T-helper 1 cell treated with Interleukin-12 subunit alpha and Interleukin-12 subunit beta and Interleukin-4 antibody, amounts not matched to agents 30 ng/mL and 1 ng/mL, for 36 hours (primary cell): Measurements from ENCODE around the gene NLRP6. TPM values are rescaled to one million over a fixed set of nuclear protein-coding genes. Genes with fewer than 3 reads are reported as not detected.

ENCODE experiments used
- intact Hi-C: fragments of 100-400 bp; cut with micrococcal nuclease; formaldehyde crosslinking; loops from one replicate; pipeline ENCODE4 v1.15.1; 2024
- total RNA-seq: library from RNA; stranded (reverse); gene quantifications from 2 replicates; pipeline ENCODE4 v1.2.3, GENCODE V29; 2022

NLRP6 gene
- 10.5 and 11.7 TPM in 2 replicates for total RNA-seq

DNA sequence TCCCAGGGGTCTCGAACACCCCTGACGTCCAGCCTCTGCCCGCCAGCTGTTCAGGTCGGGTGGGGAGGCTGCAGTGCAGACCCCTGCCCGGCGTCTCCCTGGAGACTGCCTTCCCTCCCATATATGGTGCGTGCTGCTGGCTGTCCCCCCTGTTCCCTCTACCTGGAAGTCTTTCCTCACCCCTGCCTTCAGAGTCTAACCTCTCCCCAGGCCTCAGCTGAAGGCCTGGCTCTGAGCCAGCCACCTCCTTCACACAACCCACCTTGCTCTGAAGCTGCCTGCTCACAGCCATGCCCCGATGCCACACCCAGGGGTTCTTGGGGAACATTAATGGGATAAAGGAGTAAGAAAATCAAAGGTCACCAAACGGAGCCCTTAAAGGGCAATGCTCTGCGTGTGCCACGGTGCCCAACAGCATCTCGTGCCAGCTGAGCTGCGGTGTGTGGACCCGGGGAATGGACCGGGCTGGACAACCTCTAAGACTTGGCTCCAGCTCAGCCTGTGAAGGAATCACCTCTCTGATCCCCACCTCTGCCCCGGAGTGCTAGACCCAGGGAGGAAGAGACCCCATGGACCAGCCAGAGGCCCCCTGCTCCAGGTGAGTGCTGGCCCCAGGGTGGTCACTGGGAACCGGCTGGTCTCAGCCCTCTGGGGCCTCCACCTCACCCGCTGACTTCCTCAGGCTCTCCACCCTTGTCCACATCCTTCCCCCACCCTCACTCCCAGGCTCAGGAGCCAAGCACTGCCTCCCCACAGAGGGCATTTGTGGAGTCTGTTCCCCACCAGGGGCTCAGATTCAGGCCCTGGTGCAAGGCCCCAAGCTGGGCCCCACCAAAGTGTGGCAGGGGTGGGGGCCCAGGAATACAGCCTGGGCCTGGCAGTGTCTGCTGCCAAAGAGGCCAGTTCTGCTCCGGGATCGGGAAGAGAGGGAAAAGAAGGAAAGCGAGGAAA lies at the start of gene NLRP6:
NLRP6 (plus strand) TSS at position 407 of the 951 bp plus-strand sequence; CDS start at position 570, 163 bp downstream.
- intact Hi-C loops, result no loop called here

GRCh38 chr11:230431-230830 lies 47.8 kb upstream of the NLRP6 start:
- intact Hi-C loops, result no loop called here

DNA sequence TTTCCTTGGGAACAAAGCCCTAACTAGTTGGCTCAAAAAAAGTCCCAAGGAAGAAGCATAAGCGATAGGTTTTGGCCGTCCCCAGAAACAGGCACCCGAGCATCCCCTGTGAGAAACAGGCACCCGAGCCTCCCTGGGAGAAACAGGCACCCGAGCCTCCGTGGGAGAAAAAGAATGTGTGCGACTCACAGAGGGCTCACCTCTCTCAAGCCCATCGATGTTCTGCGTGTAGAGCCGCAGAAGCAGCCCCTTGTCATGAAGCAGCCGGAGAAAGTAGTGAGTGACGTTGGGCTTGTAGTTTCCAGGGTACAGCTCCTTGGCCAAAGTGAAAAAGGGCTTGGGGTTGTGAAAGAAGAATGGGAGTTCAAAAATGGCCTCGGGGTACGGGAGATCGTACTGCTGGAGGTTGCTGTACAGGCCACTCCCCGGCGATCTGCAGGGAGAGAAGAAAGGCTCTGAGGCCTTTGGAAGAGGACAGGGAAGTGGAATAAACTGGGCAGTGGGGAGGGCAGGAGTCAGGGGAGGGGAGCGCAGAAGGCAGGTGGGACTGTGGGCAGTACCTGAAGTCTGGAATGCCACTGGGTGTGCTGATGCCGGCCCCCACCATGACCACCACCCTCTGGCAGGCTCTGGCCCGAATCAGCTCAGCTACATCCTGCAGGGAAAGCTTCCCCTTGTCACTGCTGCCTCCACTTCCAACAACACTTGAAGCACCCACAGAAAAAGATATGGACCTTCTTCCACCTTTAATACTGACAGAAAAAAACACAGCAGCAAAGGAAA lies 45.2 kb upstream of the NLRP6 start:
- intact Hi-C loops, result no loop called here

- intact Hi-C loops, result loop anchor here (5.0 kb wide), 3 partner anchors 52 to 512 kb away; partner anchors contain the start of genes PGGHG, PHRF1 and TALDO1
These were observed 43.0 kb upstream of the NLRP6 start for GRCh38 chr11:235180-235579.

DNA sequence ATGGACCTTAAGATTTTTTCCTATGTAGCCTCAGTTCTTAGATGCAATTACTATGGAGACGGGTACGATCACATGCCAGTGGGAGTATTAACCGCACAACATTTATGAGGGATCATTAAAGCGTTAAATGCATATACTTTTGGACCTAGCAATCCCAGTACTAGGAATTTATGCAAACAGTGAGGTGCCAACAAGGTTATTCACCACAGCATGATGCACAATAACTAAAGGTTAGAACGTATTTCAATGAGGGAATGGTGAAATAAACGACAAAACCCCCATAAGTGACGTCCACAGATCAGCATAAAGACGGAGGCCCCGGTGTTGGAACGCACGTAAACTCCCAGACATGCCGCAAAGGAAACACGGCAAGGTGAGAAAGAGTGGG lies 42.6 kb upstream of the NLRP6 start:
- intact Hi-C loops, result loop anchor here (5.0 kb wide), 3 partner anchors 52 to 512 kb away; partner anchors contain the start of genes PGGHG, PHRF1 and TALDO1

- intact Hi-C loops, result loop anchor here (1.0 to 5.0 kb wide), 12 partner anchors 29 to 511 kb away; partner anchors contain the start of genes BET1L, DEAF1, LMNTD2 and PGGHG
These were observed 42.0 kb upstream of the NLRP6 start, which contains the start of gene SIRT3 for GRCh38 chr11:235997-236773. Gene SIRT3, minus strand, starts transcription at chr11:236342. Its CDS starts 14 bp downstream, at chr11:236328.

GRCh38 chr11:236774-237767 lies 41.1 kb upstream of the NLRP6 start, which contains the start of gene PSMD13:
Gene PSMD13, plus strand, starts transcription at chr11:236976. Its CDS starts 74 bp downstream, at chr11:237050.
- intact Hi-C loops, result loop anchor here (1.0 to 5.0 kb wide), 13 partner anchors 30 to 510 kb away; partner anchors contain the start of genes BET1L, DEAF1, LMNTD2 and PGGHG

DNA sequence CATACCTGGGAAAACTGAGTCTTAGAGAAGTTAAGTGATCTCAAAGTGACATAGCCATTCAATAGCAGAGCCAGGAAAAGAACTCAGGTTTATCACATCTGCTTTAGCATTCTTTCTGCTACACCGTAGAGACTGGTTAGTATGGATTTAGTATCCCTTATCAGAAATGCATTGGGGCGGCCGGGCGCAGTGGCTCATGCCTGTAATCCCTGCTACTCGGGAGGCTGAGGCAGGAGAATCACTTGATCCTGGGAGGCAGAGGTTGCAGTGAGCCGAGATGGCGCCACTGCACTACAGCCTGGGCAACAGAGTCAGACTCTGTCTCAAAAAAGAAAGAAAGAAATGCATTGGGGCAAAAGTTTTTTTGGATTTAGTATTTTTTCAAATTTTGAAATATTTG lies 39.9 kb upstream of the NLRP6 start:
- intact Hi-C loops, result loop anchor here (5.0 kb wide), 3 partner anchors 49 to 509 kb away; partner anchors contain the start of genes PGGHG, PHRF1 and TALDO1

DNA sequence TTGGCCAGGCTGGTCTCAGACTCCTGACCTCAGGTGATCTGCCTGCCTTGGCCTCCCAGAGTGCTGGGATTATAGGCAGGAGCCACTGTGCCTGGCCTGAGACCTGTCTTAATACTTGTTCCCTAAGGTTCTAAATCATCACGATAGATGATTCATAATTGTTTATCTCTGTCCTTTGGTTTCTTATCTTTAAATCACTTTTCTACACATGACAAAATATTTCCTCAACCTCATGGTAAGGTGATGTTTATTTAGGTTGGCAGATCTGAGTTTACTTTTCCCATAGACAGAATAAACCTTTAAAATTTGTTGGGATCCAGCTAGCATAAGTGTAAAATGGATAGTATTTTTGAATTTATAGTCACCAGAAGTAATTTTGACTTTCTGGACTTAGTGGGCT lies 37.9 kb upstream of the NLRP6 start:
- intact Hi-C loops, result no loop called here

DNA sequence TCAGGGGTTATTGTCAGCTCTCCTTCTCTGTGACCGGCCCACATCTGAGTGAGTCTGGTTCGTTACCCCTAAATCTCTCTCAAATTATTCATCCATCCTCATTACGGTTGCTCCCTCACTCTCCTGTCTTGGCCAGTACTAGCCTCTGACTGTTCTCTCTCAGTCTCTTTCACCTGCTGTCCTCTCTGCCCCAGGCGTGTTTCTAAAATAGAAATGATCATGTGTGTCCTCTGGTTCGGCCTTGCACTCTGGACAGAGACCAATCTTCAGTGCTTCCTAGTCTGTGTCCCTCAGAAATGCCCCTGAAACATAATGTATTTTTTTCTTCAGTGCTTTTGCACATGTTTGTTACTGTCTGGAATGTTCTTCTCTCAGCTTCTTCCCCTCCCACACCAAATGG lies 36.6 kb upstream of the NLRP6 start:
- intact Hi-C loops, result no loop called here

DNA sequence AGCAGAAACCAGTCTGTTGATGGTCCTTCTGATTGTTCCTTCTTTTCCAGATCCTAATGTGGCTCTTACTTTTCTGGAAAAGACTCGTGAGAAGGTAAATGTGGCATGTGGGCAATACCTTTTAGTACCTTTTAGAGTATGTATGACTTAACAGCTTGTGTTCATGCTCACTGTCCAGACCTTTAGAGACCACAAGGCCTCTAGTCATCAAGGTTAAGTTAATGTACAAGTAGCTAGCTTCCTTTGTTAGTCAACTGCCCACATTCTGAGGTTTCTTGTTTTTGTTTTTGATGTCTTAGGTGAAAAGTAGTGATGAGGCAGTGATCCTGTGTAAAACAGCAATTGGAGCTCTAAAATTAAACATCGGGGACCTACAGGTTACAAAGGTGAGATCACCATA lies 33.8 kb upstream of the NLRP6 start:
- intact Hi-C loops, result no loop called here

- intact Hi-C loops, result no loop called here
These were observed 29.1 kb upstream of the NLRP6 start for GRCh38 chr11:249062-249461.

DNA sequence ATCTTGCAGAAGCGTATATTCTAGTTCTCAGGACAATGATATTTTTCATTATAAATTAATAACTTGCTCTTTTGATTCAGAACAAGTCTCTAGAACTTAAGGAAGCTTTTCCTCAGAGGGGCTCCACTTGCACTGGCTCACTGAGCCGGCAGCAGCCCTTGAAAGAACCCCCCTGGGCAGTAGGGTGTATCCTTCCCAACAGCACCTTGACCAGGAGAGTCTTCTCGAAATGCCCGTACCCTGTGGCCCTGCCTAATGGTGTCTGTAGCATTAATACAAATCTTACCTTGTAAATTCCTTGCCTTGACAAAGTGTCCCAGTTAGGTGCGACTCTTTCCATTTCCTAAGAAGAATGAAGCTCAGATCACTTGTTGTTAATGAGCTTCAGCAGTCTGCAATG lies 27.9 kb upstream of the NLRP6 start:
- intact Hi-C loops, result loop anchor here (1.0 to 5.0 kb wide), 6 partner anchors 19 to 202 kb away; partner anchors contain the start of genes BET1L, PTDSS2 and RIC8A

DNA sequence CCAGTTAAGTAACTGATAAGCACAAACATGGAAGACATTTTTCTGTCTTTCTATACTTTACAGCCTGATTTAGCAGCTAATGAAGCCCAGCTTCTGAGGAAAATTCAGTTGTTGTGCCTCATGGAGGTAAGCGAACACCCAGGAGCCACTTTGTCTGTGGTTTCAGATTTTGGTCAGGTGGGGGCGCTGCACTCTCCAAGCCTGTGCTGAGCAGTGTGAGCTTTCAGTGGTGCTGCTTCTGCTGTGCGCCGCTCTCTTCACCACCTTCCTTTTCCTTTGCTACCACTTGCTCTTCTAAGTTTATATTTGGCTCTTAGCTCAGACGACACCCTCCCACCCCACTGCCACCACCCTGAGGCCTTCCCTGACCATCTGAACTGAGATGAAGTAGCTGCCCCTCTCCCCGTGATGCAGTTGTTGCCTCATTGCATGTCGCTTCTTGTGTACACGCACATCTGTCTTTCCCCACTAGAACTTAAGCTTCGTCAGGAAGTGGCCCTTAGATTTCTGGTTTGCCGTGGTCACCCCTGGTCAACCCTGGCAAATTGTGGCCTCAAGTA lies 27.4 kb upstream of the NLRP6 start:
- intact Hi-C loops, result loop anchor here (1.0 to 5.0 kb wide), 7 partner anchors 18 to 201 kb away; partner anchors contain the start of genes BET1L, PTDSS2 and RIC8A

DNA sequence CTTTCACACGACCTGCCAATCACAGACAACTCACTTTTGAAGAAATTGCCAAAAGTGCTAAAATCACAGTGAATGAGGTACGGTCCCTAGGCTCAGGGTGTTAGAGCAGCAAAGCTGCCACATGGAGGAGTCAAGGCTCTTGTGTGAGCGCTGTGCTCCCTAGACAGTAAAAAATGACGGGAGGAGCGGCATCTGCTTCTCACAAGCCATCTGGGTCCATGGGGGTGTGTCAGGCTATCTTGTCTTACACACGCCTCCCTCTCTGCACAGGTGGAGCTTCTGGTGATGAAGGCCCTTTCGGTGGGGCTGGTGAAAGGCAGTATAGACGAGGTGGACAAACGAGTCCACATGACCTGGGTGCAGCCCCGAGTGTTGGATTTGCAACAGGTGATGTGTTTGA lies 26.7 kb upstream of the NLRP6 start:
- intact Hi-C loops, result loop anchor here (1.0 to 5.0 kb wide), 6 partner anchors 17 to 201 kb away; partner anchors contain the start of genes BET1L, PTDSS2 and RIC8A

DNA sequence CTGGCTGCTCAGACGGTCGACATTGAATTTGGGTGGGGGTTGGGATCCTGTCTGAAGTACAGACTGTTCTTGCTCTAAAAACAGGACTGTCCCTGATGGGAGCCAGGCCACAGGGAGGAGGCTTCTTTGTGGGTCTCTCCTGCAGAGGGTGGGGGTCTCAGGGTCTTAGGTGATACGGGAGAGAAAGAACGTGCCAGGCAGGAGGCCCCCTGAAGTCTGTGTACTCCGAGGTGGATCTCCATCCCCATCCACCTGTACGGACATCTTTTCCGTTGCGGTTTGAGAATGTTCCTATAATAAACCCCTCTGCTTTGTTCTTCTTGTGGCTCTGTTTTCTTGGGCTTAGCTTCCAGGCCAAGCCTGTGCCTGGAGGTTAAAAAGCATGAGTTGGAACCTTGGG lies 25.5 kb upstream of the NLRP6 start:
- intact Hi-C loops, result loop anchor here (5.0 kb wide), 2 partner anchors 45 to 200 kb away; partner anchors contain the start of genes BET1L, PTDSS2 and RIC8A

- intact Hi-C loops, result loop anchor here (5.0 kb wide), 2 partner anchors 46 to 199 kb away; partner anchors contain the start of genes BET1L, PTDSS2 and RIC8A
These were observed 24.9 kb upstream of the NLRP6 start for GRCh38 chr11:253160-253885.

DNA sequence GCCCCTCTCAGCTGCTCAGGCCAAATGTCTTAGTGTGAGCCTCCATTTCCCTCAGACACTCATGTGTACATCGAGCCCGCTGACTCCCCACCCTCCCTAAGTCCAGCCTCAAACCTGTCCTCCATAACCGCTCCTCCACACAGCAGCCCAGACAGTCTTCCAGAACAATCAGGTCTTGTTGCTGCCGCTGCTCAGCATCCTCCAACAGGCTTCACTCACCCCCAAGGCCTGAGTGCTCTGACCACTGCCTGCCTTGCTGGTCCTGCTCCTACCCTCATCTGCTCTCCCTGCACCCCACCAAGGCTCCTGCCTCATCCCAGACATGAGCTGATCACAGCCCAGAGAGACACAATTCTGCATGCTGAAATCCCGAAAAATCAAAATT lies 24.3 kb upstream of the NLRP6 start:
- intact Hi-C loops, result loop anchor here (5.0 kb wide), 2 partner anchors 47 to 198 kb away; partner anchors contain the start of genes BET1L, PTDSS2 and RIC8A
